ENCODE data around the gene PI4KA.

The PI4KA gene

GRCh38 chr22:20744456-20744855, 114.2 kb downstream of the PI4KA start:
- no peak for ATAC-seq
- TF ChIP-seq ZFP3 (CRISPR knock-in tag; IDR thresholded peaks at IDR 0.05) (no peak), OSR1 (CRISPR knock-in tag; IDR thresholded peaks at IDR 0.05) (no peak), TSHZ2 (CRISPR knock-in tag; IDR thresholded peaks at IDR 0.05) (no peak), ZC3H10 (CRISPR knock-in tag; IDR thresholded peaks at IDR 0.05) (no peak), ARNTL (CRISPR knock-in tag; IDR thresholded peaks at IDR 0.05; ENCODE audit: borderline replicate concordance, low read depth) (no peak), PATZ1 (CRISPR knock-in tag; IDR thresholded peaks at IDR 0.05; ENCODE audit: borderline replicate concordance) (no peak), ZNF565 (CRISPR knock-in tag; conservative IDR thresholded peaks at IDR 0.05; ENCODE audit: low read depth) (no peak), PPARA (CRISPR knock-in tag; IDR thresholded peaks at IDR 0.05; ENCODE audit: borderline replicate concordance) (no peak), TCF4 (CRISPR knock-in tag; IDR thresholded peaks at IDR 0.05; ENCODE audit: borderline replicate concordance) (no peak), SNAI2 (CRISPR knock-in tag; IDR thresholded peaks at IDR 0.05) (no peak), CSRNP3 (CRISPR knock-in tag; IDR thresholded peaks at IDR 0.05) (no peak), RARB (CRISPR knock-in tag; IDR thresholded peaks at IDR 0.05) (no peak), GLIS3 (CRISPR knock-in tag; IDR thresholded peaks at IDR 0.05) (no peak), BACH2 (CRISPR knock-in tag; IDR thresholded peaks at IDR 0.05; ENCODE audit: borderline replicate concordance) (no peak)

GRCh38 chr22:20742764-20743163, 115.8 kb downstream of the PI4KA start:
- no peak for ATAC-seq

More at GRCh38 chr22:20742764-20743163, 115.8 kb downstream of the PI4KA start:
- no peak for TF ChIP-seq CREB5 (CRISPR knock-in tag; IDR thresholded peaks at IDR 0.05; ENCODE audit: low read depth)
- TF ChIP-seq ZFP3 (CRISPR knock-in tag; IDR thresholded peaks at IDR 0.05), result no peak
- TF ChIP-seq SNAI2 (CRISPR knock-in tag; IDR thresholded peaks at IDR 0.05), result no peak
- TF ChIP-seq ZNF565 (CRISPR knock-in tag; conservative IDR thresholded peaks at IDR 0.05; ENCODE audit: low read depth), result no peak
- no peak for TF ChIP-seq ARNTL (CRISPR knock-in tag; IDR thresholded peaks at IDR 0.05; ENCODE audit: borderline replicate concordance, low read depth)
- no peak for TF ChIP-seq ZNF8 (CRISPR knock-in tag; IDR thresholded peaks at IDR 0.05)
- TF ChIP-seq OSR1 (CRISPR knock-in tag; IDR thresholded peaks at IDR 0.05), result no peak
- no peak for TF ChIP-seq ZC3H10 (CRISPR knock-in tag; IDR thresholded peaks at IDR 0.05)
- no peak for TF ChIP-seq ZFP30 (CRISPR knock-in tag; IDR thresholded peaks at IDR 0.05)
- no peak for TF ChIP-seq ISL1 (CRISPR knock-in tag; IDR thresholded peaks at IDR 0.05)
- no peak for TF ChIP-seq PPARA (CRISPR knock-in tag; IDR thresholded peaks at IDR 0.05; ENCODE audit: borderline replicate concordance)
- no peak for TF ChIP-seq ZNF70 (CRISPR knock-in tag; IDR thresholded peaks at IDR 0.05)
- TF ChIP-seq RARB (CRISPR knock-in tag; IDR thresholded peaks at IDR 0.05), result no peak
- TF ChIP-seq CSDC2 (CRISPR knock-in tag; IDR thresholded peaks at IDR 0.05), result no peak
- TF ChIP-seq TCF4 (CRISPR knock-in tag; IDR thresholded peaks at IDR 0.05; ENCODE audit: borderline replicate concordance), result no peak
- TF ChIP-seq TSHZ2 (CRISPR knock-in tag; IDR thresholded peaks at IDR 0.05), result no peak

All from SK-N-SH treated with all-trans-retinoic acid at 6 μM for 48 hours (cell line).